Epithelial cell of prostate (primary cell): ENCODE data around the gene IL32.

ENCODE experiments used
- DNase-seq: peaks from one replicate; pipeline ENCODE4 v3.0.0-alpha.2; 2011; ENCODE audit warnings: low read depth, low spot score
- H3K27ac ChIP-seq: fragments of 450-650 bp; 2 replicates; pipeline ENCODE4 v1.5.1; 2017; ENCODE audit warnings: mild to moderate bottlenecking

Gene IL32

DNA sequence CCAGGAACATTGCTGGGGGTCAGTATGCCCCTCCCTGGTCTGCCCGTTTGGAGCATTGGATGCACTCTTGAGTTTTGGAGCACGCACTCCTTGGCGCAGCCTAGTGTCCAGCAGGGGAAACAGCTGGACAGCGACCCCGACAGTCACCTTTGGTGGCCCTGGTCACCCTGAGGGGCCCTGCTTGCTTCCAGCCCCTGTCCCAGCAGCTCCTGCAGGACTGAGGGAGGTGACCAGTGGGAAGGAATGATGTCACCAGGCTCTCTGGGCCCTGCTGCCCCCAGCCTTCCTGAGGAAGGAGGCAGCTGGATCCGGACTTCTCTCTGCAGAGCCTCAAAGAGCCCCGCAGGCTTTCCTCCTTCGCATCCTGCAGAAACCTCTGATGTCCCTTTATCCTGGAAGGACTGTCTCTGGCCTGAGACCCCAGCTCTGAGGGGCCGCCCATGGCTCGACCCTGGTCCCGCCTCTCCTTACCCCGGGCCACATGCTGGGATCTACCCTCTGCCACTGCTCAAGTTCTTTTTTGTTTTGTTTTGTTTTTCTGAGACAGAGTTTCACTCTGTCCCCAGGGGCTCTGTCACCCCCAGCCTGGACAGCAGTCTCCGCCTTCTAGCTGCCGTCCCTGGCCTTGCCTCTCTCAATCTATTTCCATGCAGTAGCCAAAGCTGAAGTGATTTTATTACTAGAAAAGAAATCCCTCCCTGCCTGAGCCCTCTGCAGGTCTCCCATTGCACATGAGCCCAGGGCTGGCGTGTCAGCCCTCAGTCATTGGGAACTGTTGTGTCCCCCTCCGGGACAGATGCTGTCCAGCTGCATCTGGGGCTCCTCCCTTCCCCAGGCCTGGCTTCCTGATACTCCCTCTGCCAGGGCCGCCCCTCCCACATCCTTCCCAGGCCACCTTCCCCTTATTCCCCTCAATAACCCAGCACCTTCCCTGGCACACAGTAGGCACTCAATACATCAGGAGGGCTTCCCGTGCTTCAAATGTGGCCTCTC is 22.1 kb downstream of the IL32 start:
- no peak for DNase-seq
- no peak overlapping the region for H3K27ac ChIP-seq

DNA sequence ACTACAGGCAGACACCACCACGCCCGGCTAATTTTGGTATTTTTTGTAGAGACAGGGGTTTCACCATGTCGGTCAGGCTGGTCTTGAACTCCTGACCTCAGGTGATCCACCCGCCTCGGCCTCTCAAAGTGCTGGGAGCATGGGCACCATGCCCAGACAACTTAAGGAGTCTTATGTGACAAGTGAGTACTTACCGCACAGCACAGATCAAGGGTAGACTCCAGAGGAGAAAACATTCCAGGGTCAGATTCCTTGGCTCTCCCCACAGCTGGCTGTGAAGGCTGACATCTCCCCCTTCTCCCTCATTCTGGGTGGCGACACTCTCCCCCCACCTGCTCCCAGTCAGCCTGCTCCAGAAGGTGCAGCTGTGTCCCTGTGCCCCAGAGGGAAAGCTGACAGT is 23.0 kb downstream of the IL32 start:
- DNase-seq, result no peak
- H3K27ac ChIP-seq, result no peak overlapping the region

DNA sequence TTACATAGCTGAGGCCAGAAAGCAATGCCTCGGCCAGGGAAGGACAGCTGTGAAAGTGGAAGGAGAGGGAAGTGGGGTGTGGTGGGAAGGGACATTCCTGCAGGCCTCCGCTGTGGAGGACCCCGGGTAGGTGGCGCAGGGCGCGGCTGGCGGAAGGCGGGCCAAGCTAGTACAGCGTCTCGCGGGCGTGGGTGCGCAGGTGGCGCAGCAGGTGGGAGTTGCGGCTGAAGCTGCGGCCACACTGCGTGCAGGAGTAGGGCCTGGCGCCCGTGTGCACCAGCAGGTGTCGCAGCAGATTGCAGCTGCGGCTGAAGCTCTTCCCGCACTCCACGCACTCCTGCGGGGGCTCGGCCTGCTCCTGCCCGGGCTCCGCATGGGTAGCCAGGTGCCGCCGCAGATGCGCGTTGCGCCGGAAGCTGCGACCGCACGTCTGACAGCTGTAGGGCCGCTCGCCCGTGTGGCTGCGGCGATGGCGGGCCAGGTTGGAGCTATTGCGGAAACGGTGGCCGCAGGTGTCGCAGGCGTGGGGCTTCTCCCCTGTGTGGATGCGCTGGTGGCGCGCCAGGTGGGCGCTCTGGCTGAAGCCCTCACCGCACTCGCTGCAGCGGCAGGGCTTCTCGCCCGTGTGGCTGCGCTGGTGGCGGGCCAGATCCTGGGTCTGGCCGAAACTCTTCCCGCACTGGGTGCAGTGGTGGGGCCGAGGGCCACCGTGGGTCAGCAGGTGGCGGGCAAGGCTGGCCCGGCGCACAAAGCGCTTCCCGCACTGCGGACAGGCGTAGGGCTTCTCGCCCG is 23.7 kb downstream of the IL32 start:
- DNase-seq, result no peak
- H3K27ac ChIP-seq, result no peak overlapping the region

DNA sequence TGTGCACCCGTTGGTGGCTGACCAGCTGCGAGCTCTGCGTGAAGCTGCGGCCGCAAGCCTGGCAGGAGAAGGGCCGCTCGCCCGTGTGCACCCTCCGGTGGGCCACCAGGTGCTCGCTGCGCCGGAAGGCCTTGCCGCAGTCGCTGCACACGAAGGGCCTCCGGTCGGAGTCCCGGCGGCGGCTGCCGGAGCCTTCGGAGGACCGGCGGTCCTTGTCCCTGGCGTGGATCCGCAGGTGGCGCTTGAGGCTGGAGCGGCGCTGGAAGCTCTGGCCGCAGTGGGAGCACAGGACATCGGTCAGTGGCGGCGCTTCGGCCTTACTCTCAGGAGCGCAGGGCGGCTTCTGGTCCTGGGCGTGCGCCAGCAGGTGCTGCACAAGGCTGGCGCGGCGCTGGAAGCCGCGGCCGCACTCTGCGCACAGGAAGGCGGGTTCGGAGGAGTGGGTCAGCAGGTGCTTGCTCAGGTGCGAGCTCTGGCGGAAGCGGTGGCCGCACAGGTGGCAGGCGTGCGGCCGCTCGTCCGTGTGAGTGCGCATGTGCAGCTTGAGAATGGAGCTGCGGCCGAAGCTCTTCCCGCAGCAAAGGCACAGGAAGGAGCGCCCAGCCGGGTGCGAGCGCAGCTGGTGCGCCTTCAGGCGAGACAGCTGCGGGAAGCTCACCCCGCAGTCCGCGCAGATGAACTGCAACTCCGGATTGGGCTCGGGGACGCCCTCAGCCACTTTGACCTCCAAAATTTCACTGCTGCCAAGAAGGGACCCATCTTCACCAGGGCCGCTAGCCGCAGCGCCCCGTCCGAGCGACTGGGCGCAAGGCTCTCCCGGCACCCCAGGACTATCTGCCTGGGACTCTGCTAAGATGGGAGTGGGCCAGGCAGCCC is 24.5 kb downstream of the IL32 start:
- H3K27ac ChIP-seq, result no peak overlapping the region
- DNase-seq, result no peak

DNA sequence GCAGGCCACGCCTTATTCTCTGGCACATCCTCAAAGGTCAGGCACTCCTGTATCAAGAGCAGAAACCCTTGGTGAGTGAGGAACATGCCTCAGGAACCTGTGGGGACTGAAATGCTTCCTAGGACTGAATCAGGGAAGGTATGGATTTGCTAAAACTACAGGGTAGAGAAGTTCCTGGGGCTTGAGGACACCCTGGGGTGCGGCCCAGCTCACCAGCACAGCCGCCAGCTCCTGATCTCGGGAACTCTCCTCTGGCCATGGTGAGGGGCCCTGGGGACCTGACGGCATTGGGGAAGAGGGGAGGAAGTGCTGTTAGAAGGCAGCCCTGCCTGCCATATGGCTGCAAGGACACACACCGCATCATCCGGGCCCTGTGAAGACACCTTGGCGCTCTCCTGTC is 26.1 kb downstream of the IL32 start:
- DNase-seq, result no peak
- H3K27ac ChIP-seq, result no peak overlapping the region

DNA sequence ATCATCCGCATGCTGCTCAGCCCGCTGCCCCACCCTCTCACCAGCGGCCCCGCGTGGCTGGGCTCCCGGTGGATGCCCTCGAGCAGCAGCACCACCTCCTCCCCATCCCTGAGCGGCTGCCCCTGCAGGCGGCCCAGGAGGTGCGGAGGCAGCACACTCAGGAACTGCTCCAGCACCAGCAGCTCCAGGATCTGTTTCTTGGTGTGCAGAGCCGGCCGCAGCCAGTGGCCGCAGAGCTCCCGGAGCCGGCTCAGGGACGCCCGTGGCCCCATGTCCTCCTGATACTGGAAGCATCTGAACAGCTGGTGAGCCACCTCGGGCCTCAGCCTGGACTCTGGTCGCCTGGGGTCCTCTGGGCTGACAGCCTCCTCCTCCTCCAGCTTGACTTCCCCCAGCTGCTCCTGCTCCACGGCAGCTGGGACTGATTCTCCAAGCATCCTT is 27.1 kb downstream of the IL32 start:
- no peak overlapping the region for H3K27ac ChIP-seq
- no peak for DNase-seq

DNA sequence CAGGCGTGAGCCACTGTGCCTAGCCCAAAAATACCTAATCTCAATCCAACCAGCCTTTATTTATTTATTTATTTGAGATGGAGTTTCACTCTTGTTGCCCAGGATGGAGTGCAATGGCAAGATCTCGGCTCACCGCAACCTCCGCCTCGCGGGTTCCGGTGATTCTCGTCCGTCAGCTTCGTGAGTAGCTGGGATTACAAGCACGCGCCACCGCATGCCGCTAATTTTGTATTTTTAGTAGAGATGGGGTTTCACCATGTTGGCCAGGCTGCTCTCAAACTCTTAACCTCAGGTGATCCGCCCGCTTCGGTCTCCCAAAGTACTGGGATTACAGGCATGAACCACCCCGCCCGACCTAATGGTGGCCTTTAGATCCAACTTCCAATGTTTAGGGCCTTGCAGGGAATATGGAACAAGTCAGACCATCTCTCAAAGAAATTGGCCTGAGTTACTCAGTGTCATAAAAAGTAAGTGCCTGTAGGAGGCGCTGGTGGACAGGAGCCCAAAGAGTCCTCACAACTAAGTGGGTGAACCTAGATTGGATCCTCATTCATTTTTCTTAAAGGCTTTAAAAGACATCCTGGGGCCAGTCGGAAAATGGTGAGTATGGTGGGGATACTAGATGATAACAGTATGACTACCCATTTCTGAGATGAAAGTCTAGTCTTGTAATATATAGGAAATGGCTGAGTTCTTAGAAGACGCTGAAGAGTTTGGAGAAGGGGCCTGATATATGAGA is 29.0 kb downstream of the IL32 start:
- no peak for DNase-seq
- no peak overlapping the region for H3K27ac ChIP-seq

DNA sequence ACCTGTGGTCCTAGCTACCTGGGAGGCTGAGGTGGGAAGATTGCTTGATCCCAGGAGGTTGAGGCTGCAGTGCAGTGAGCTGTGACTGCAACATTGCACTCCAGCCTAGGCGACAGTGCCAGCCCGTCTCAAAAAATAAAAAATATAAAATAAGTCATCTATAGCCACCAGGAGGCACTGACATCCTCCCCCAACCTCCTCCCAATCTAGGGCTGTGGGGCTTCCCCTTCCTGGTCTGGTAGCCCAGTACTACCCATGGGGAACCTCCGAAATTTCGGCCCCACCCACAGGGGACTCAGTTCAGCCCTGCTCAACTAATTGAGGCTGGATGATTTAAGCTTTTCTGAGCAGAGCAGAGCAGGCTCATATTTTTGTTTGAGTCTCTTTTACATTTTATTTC is 30.4 kb downstream of the IL32 start:
- H3K27ac ChIP-seq, result no peak overlapping the region
- DNase-seq, result no peak

DNA sequence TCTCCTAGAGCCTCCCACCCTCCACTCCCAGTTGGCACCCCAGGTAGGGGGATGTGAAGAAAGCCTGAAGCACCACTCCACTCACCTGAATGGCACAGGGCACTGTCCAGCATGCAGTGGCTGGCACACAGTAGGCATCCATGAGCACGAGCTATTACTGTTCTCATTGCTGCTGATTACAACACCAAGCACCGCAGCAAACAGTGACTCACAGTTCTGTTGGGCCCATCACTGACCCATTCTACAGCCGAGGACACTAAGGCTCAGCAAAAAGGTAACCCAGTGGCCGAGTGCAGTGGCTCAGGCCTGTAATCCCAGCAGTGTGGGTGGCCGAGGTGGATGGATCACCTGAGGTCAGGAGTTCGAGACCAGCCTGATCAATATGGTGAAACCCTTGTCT is 30.9 kb downstream of the IL32 start:
- DNase-seq, result no peak
- no peak overlapping the region for H3K27ac ChIP-seq

DNA sequence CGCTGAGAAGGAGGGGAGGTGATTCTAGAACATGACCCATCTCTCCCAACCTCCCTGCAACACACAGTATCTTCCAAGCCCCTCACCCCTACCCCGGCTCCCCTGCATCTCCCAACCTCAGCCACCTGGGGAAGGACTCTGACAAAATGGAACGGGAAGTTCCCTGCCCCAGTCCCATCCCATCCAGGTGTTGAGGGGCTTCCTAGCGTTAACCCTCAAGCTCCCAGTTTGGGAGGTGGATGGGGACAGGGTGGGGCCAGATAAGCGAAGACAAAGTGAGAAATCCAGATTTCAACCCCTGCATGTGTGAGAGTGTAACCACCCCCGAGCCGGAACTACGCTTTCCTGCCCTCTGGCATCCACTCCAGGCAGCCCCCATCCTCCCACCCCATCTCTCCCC is 31.8 kb downstream of the IL32 start:
- DNase-seq, result no peak
- H3K27ac ChIP-seq, result no peak overlapping the region

DNA sequence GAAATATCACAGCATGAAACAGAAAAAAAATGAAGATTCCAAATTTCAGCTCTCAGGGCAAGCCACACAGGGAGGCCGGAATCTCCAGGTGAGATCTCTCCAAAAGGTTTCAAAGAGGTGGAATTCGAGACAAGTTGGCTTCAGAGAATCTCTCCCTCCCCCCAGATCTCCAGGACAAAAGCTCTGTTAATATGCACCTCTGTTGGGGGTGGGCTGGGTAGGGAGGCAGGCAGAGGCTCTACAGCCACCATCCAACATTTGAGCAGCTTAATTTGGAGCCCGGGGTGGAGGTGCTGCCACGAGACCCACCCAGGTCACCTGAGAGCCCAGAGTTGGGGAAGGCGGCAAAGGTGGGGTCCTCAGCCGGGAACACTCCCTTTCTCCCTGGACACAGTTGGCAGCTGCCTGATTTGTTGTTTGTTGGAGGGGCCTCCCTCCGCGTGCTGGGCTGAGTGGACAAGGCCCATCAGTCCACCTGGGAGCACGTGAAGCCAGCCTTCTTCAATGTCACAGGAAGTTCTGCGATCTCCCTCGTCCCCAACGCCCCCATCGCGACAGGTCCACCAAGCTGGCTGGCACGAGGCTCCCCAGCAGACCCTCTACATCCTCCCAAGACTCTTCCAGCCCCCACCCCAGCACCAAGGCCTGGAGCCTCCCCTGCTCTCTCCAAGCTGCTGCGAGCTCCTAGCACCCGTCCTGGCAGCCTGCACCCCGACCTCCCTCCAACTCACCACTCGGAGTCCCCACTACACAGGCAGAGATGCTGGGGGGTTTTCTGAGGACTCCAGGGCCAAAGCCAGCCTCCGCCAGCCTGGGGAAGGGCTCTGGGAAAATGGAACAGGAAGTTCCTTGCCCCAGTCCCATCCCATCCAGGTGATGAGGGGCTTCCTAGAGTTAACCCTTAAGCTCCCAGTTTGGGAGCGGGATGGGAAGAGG is 33.3 kb downstream of the IL32 start, which contains the start of gene ZSCAN10:
Gene ZSCAN10, minus strand, starts transcription at position 836 of the 936 bp plus-strand sequence. CDS start 6,357 bp downstream, outside the sequence.
- no peak for DNase-seq
- no peak within 1 kb of the TSS for H3K27ac ChIP-seq

DNA sequence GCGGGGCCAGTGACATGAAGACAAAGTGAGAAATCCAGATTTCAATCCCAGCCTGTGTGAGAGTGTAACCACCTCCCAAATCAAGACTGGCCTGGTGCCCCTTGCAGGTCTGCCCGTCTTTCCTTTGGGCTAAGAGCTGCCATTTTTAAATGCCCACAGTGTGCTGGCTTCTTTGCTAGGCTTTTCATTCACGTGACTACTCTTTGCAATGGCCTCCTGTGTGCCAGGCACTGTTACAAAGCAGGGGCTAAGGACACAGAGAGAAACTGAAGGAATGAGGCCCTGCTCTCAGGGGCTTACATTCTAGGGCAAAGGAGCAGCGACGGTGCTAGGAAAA is 33.9 kb downstream of the IL32 start:
- H3K27ac ChIP-seq, result no peak overlapping the region
- DNase-seq, result no peak

DNA sequence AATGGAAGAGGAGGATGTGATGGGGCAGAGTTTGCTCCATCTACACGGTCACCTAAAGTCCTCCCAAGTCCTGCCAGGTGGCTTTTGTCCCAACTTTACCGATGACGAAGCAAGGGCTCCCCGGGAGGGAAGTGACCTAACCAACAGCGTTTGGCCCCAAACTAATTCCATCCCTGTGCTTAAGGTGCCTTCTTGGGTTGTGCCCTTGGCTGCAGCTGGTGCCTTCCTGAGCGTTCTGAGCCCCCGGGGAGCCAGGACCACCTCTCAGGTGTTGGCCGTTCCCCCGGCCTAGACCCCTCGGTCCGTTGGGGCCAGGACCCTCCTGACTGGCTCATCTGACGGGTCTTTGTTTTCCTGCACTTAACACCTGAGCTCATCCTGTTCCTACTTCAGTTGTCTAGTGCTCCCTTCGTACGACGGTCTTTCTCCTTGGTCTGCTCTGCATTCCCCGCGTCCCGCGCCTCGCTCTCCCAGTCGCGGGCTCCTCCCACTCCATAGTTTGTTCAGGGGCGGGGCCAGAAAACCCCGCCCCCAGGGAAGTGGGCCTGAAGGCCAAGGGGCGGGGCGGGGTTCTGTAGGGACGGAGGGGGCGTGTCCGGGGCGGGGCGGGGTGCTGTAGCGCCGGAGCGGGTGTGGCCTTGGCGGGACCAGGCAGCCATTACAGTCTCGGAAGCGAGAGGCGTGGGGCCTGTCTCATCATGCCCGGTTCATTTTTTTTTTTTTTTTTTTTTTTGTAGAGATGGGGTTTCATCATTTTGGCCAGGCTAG is 34.5 kb downstream of the IL32 start:
- no peak overlapping the region for H3K27ac ChIP-seq

DNA sequence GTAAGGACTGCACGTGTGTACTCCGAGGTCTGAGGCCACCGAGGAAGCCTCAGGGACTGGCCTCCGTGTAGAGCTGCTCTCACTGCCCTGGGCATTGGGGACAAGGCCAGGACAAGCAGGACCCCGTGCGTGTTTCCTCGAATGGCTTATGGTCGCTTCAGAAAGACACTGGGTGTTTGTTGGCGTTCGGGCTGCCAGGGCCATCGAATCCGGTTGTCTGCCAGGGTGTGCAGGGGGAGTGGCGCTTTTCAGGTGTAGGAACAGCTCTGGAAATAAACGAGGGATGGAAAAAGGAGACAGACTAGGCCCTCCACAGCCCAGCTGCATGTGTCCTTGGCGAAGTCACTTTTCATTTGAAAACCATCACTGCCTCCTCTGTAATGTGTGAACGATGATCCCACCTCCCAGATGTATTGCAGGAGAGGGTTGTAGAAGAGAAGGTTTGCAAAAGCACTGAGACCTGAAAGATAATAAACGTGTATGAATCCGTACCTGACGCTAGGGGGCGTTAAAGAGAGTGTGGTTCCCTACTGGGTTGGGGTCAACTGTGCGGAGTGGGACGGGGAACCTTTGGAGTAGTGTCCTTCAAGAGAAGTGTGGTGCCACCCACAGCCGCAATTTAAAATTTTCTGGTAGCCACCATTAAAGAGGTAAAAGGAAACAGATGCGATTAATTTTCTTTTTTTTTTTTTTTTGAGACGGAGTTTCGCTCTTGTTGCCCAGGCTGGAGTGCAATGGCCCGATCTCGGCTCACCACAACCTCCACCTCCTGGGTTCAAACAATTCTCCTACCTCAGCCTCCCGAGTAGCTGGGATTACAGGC is 35.8 kb downstream of the IL32 start:
- DNase-seq, result no peak
- H3K27ac ChIP-seq, result no peak overlapping the region

More for the DNA sequence above, 34.5 kb downstream of the IL32 start:
- DNase-seq, result peak; percentile 65

DNA sequence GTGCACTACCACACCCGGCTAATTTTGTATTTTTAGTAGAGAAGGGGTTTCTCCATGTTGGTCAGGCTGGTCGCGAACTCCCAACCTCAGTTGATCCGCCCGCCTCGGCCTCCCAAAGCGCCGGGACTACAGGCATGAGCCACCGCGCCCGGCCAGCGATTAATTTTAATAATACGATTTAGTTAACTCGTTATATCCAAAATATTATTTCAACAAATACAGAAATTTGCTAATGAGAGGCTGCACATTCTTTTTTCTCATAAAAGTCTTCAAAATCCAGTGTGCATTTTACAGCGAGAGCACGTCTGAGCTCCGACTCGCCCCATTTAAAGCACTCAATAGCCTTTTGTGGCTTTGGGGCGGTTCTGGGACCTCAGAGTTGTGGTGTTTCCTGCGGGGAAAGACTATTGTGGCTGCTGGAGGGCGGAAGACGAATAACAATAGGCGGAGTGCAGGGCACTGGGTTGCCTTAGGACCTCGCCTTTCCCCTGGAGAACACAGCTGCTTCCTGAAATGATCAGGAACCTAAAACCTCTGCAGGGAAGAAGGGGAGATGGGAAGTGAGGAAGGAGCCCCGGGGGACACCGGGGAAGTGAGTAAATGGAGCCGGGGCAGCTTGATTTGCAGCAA is 36.5 kb downstream of the IL32 start:
- H3K27ac ChIP-seq, result no peak overlapping the region
- no peak for DNase-seq

DNA sequence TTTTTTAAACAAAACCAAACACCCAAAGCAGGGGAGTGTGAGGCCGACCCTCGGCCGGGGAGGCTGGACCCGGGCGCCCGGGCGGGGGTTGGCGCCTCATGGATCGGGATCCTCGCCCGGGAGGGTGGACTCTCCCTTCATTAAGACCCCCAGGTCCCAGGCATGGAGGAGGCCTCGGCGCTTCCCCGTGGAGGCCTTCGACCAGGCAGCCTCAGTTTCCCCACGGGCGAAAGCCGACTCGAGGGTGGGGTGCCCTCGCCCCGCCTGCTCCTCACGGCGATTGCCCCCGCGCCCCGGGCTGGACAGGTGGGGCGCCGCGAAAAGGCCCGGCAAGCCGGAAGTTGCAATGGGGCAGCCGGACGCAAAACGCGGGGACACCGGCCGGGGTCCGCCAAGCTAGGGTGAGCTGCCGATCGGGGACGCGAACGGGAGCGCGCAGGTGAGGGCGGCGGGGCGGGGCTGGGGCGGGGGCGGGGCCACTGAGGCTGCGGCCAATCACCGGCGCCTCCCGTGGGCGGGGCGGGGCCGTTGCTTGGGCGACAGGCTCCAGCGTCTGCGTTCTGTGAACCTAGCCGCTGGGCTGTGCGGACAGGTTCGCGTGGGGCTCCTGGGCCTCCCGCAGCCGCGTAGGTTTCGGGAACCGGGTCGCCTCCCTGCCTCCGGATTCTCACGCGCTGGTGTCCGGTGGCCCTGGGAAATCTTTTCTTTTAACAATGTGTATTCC is 40.9 kb downstream of the IL32 start:
- peak; percentile 61 for DNase-seq
- H3K27ac ChIP-seq, result peak overlapping the region; percentile 32
